Muscle of leg (tissue), 11 donors: ENCODE data around the gene ZFP64. TPM values are rescaled to one million over a fixed set of nuclear protein-coding genes. Genes with fewer than 3 reads are reported as not detected.

Source experiments
- DNase-seq: peaks from one replicate; pipeline ENCODE4 v3.0.0; 2013
- H3K27ac ChIP-seq: one replicate; pipeline ENCODE4 v1.5.1; 2013; ENCODE audit warnings: mild to moderate bottlenecking, low read length, control low read depth
- H3K27me3 ChIP-seq: one replicate; pipeline ENCODE4 v1.6.1; 2013; ENCODE audit warnings: low read length; ENCODE audit not compliant: control insufficient read depth, insufficient read depth
- H3K36me3 ChIP-seq: one replicate; pipeline ENCODE4 v1.6.1; 2013; ENCODE audit warnings: low read length; ENCODE audit not compliant: control insufficient read depth, insufficient read depth
- H3K4me1 ChIP-seq: one replicate; pipeline ENCODE4 v1.6.1; 2013; ENCODE audit warnings: low read length; ENCODE audit not compliant: control insufficient read depth, insufficient read depth
- H3K4me3 ChIP-seq: one replicate; pipeline ENCODE4 v1.5.1; 2013; ENCODE audit warnings: low read length, control low read depth
- H3K9me3 ChIP-seq: replicated peaks from 2 replicates; pipeline ENCODE4 v1.6.1; 2013; ENCODE audit warnings: low read depth, low read length; ENCODE audit not compliant: control insufficient read depth
- WGBS: methylation state at CpG from one replicate; pipeline ENCODE4 v1.1.5; 2013; ENCODE audit warnings: missing lambda C conversion rate; ENCODE audit not compliant: insufficient coverage; 5-methylcytosine and 5-hydroxymethylcytosine counted together
- polyA plus RNA-seq, 8 donors: library from polyadenylated mRNA; unstranded; fragments of 120-200 nt; gene quantifications; one replicate each; pipeline versions ENCODE4 v1.2.1 to v1.2.3, GENCODE V29; 2013; ENCODE audit warnings: inconsistent platforms in 1 of 8, low replicate concordance in 1 of 8; ENCODE audit not compliant: insufficient read length in 8 of 8, insufficient read depth in 1 of 8
- total RNA-seq: library from RNA; stranded (reverse); fragments of 120-200 nt; gene quantifications from one replicate; pipeline ENCODE4 v1.2.4, GENCODE V29; 2013

ZFP64 gene
- total and polyA plus RNA-seq, 9 donors = 10.0 to 15.3 (median 13.5) TPM

- Histone ChIP-seq H3K27ac (no peak overlapping the region), H3K4me1 (no peaks in the 10 kb centered on the region), H3K27me3 (no peaks in the 10 kb centered on the region), H3K9me3 (peaks cover 12% of the 10 kb centered on the region), H3K4me3 (no peak overlapping the region), H3K36me3 (peaks cover 53% of the 10 kb centered on the region)
- no peak for DNase-seq
- 83% methylated on average over 8 of the region's 9 CpGs for WGBS
Observed at GRCh38 chr20:52160621-52161204, 30.9 kb downstream of the ZFP64 start.

GRCh38 chr20:52160049-52160570, 31.5 kb downstream of the ZFP64 start:
- Histone ChIP-seq H3K9me3 (peaks cover 10% of the 10 kb centered on the region), H3K4me3 (no peak overlapping the region), H3K27ac (no peak overlapping the region), H3K36me3 (peaks cover 50% of the 10 kb centered on the region), H3K4me1 (no peaks in the 10 kb centered on the region), H3K27me3 (no peaks in the 10 kb centered on the region)
- DNase-seq = no peak
- 98% methylated on average over 14 of the region's 18 CpGs for WGBS

GRCh38 chr20:52154575-52154974, 37.0 kb downstream of the ZFP64 start:
- Histone ChIP-seq H3K27ac (no peak overlapping the region), H3K36me3 (peaks cover 43% of the 10 kb centered on the region), H3K4me1 (no peaks in the 10 kb centered on the region), H3K9me3 (peaks cover 10% of the 10 kb centered on the region), H3K4me3 (no peak overlapping the region), H3K27me3 (no peaks in the 10 kb centered on the region)
- WGBS = no CpG with 5 or more reads among the region's 1 CpG
- no peak for DNase-seq

GRCh38 chr20:52153896-52154295, 37.7 kb downstream of the ZFP64 start:
- H3K4me3 ChIP-seq = no peak overlapping the region
- H3K4me1 ChIP-seq = no peaks in the 10 kb centered on the region
- H3K27ac ChIP-seq = no peak overlapping the region
- no peaks in the 10 kb centered on the region for H3K27me3 ChIP-seq
- DNase-seq = no peak
- peaks cover 36% of the 10 kb centered on the region for H3K36me3 ChIP-seq
- 85% methylated on average over 2 of the region's 7 CpGs for WGBS
- peaks cover 9% of the 10 kb centered on the region for H3K9me3 ChIP-seq

- Histone ChIP-seq H3K27ac (no peak overlapping the region), H3K9me3 (peaks cover 6% of the 10 kb centered on the region), H3K4me3 (no peak overlapping the region), H3K36me3 (peaks cover 28% of the 10 kb centered on the region), H3K4me1 (no peaks in the 10 kb centered on the region), H3K27me3 (no peaks in the 10 kb centered on the region)
- no peak for DNase-seq
- WGBS = 94% methylated on average over 19 of the region's 19 CpGs
Observed at GRCh38 chr20:52152921-52153320, 38.7 kb downstream of the ZFP64 start.

- WGBS = 94% methylated on average over 26 of the region's 26 CpGs
- Histone ChIP-seq H3K36me3 (peaks cover 27% of the 10 kb centered on the region), H3K27ac (no peak overlapping the region), H3K4me1 (no peaks in the 10 kb centered on the region), H3K9me3 (peaks cover 5% of the 10 kb centered on the region), H3K4me3 (no peak overlapping the region), H3K27me3 (no peaks in the 10 kb centered on the region)
- no peak for DNase-seq
Observed at GRCh38 chr20:52152416-52152815, 39.2 kb downstream of the ZFP64 start.

- H3K9me3 ChIP-seq = no peaks in the 10 kb centered on the region
- H3K4me1 ChIP-seq = no peaks in the 10 kb centered on the region
- DNase-seq = peak; percentile 55
- H3K27me3 ChIP-seq = no peaks in the 10 kb centered on the region
- H3K36me3 ChIP-seq = peaks cover 14% of the 10 kb centered on the region
- no peak overlapping the region for H3K4me3 ChIP-seq
- WGBS = no CpG with 5 or more reads among the region's 2 CpGs
- no peak overlapping the region for H3K27ac ChIP-seq
Observed at GRCh38 chr20:52150440-52151258, 40.9 kb downstream of the ZFP64 start.

- no peaks in the 10 kb centered on the region for H3K36me3 ChIP-seq
- no peak for DNase-seq
- no peaks in the 10 kb centered on the region for H3K27me3 ChIP-seq
- no peak overlapping the region for H3K4me3 ChIP-seq
- H3K9me3 ChIP-seq = peaks cover 3% of the 10 kb centered on the region
- no peak overlapping the region for H3K27ac ChIP-seq
- no peaks in the 10 kb centered on the region for H3K4me1 ChIP-seq
Observed at GRCh38 chr20:52145587-52145986, 46.0 kb downstream of the ZFP64 start.

- no peak for DNase-seq
Observed at GRCh38 chr20:52143277-52143676, 48.3 kb downstream of the ZFP64 start.

GRCh38 chr20:52142757-52143156, 48.8 kb downstream of the ZFP64 start:
- no peak for DNase-seq
- Histone ChIP-seq H3K27ac (no peak overlapping the region), H3K36me3 (no peaks in the 10 kb centered on the region), H3K9me3 (peaks cover 3% of the 10 kb centered on the region), H3K27me3 (no peaks in the 10 kb centered on the region), H3K4me1 (no peaks in the 10 kb centered on the region), H3K4me3 (no peak overlapping the region)
- no CpG with 5 or more reads among the region's 2 CpGs for WGBS

More at GRCh38 chr20:52143277-52143676, 48.3 kb downstream of the ZFP64 start:
- H3K36me3 ChIP-seq = no peaks in the 10 kb centered on the region
- H3K4me3 ChIP-seq = no peak overlapping the region
- H3K27ac ChIP-seq = no peak overlapping the region
- 80% methylated on average over 1 of the region's 2 CpGs for WGBS
- H3K4me1 ChIP-seq = no peaks in the 10 kb centered on the region
- no peaks in the 10 kb centered on the region for H3K27me3 ChIP-seq
- peaks cover 3% of the 10 kb centered on the region for H3K9me3 ChIP-seq
